Measurements from ENCODE around the gene KIF3A. TPM values are rescaled to one million over a fixed set of nuclear protein-coding genes. Genes with fewer than 3 reads are reported as not detected.
A peak's percentile ranks its signal among the peaks of the same experiment; 100 is the strongest.

Gene KIF3A
- total and polyA plus RNA-seq, 4 donors, result 3.1 to 16.5 (median 9.2) TPM

GRCh38 chr5:132663771-132664695 is 73.3 kb downstream of the KIF3A start:
- Histone ChIP-seq H3K27ac (ENCODE audit: low read depth in 1 of 2, low read length in 1 of 2) (no peak overlapping the region), H3K36me3 (ENCODE audit: control insufficient read depth in 4 of 4, insufficient read depth in 4 of 4, low read length in 4 of 4) (no peaks in the 10 kb centered on the region), H3K4me1 (ENCODE audit: control insufficient read depth in 5 of 5, insufficient read depth in 5 of 5, low read length in 5 of 5) (peaks cover 0 to 13% (median 0%) of the 10 kb centered on the region in 5 donors), H3K4me3 (no peak overlapping the region), H3K9ac (ENCODE audit: insufficient read depth in 1 of 2, low read length in 2 of 2) (no peak overlapping the region), H3K27me3 (ENCODE audit: control insufficient read depth in 3 of 3, insufficient read depth in 3 of 3, low read length in 2 of 3) (no peaks in the 10 kb centered on the region), H3K9me3 (ENCODE audit: control insufficient read depth in 4 of 4, insufficient read depth in 3 of 4, low read length in 3 of 4) (no peaks in the 10 kb centered on the region)
- DNase-seq, result no peak
- TF ChIP-seq CTCF (IDR thresholded peaks at IDR 0.05; ENCODE audit: control extremely low read depth, extremely low read depth), result no peak
- 84 to 90% methylated on average over 13 of the region's 13 CpGs for WGBS, 2 donors
- no peak for ATAC-seq (ENCODE audit: insufficient read depth, low FRiP score)

- TF ChIP-seq CTCF (IDR thresholded peaks at IDR 0.05; ENCODE audit: control extremely low read depth, extremely low read depth), result no peak
- no peak overlapping the region for H3K27ac ChIP-seq (ENCODE audit: low read depth in 1 of 2, low read length in 1 of 2)
- DNase-seq, result peak in 1 of 3 donors; percentile 31
- no peaks in the 10 kb centered on the region for H3K9me3 ChIP-seq (ENCODE audit: control insufficient read depth in 4 of 4, insufficient read depth in 3 of 4, low read length in 3 of 4)
- H3K27me3 ChIP-seq (ENCODE audit: control insufficient read depth in 3 of 3, insufficient read depth in 3 of 3, low read length in 2 of 3), result no peaks in the 10 kb centered on the region
- H3K9ac ChIP-seq (ENCODE audit: insufficient read depth in 1 of 2, low read length in 2 of 2), result no peak overlapping the region
- H3K36me3 ChIP-seq (ENCODE audit: control insufficient read depth in 4 of 4, insufficient read depth in 4 of 4, low read length in 4 of 4), result no peaks in the 10 kb centered on the region
- H3K4me3 ChIP-seq, result no peak overlapping the region
- H3K4me1 ChIP-seq (ENCODE audit: control insufficient read depth in 5 of 5, insufficient read depth in 5 of 5, low read length in 5 of 5), result peaks cover 0 to 13% (median 0%) of the 10 kb centered on the region in 5 donors
- 64 to 68% methylated on average over 25 of the region's 25 CpGs for WGBS, 2 donors
- no peak for ATAC-seq (ENCODE audit: insufficient read depth, low FRiP score)
These were observed 74.2 kb downstream of the KIF3A start for GRCh38 chr5:132662925-132663770.

- H3K36me3 ChIP-seq (ENCODE audit: control insufficient read depth in 4 of 4, insufficient read depth in 4 of 4, low read length in 4 of 4), result no peaks in the 10 kb centered on the region
- no peak for TF ChIP-seq CTCF (IDR thresholded peaks at IDR 0.05; ENCODE audit: control extremely low read depth, extremely low read depth)
- no peak overlapping the region for H3K27ac ChIP-seq (ENCODE audit: low read depth in 1 of 2, low read length in 1 of 2)
- no peaks in the 10 kb centered on the region for H3K27me3 ChIP-seq (ENCODE audit: control insufficient read depth in 3 of 3, insufficient read depth in 3 of 3, low read length in 2 of 3)
- H3K9ac ChIP-seq (ENCODE audit: insufficient read depth in 1 of 2, low read length in 2 of 2), result no peak overlapping the region
- WGBS, 2 donors, result 92 to 93% methylated on average over 9 of the region's 9 CpGs
- DNase-seq (no peak), ATAC-seq (ENCODE audit: insufficient read depth, low FRiP score) (no peak)
- peaks cover 0 to 13% (median 0%) of the 10 kb centered on the region in 5 donors for H3K4me1 ChIP-seq (ENCODE audit: control insufficient read depth in 5 of 5, insufficient read depth in 5 of 5, low read length in 5 of 5)
- H3K9me3 ChIP-seq (ENCODE audit: control insufficient read depth in 4 of 4, insufficient read depth in 3 of 4, low read length in 3 of 4), result no peaks in the 10 kb centered on the region
- no peak overlapping the region for H3K4me3 ChIP-seq
These were observed 75.3 kb downstream of the KIF3A start for GRCh38 chr5:132662004-132662401.

All from lung (tissue), 12 donors.